GM12874 (cell line): ENCODE measurements around the gene AHNAK.

Source experiments
- TF ChIP-seq, protein P1 (sequence below): IDR thresholded peaks from 2 replicates; pipeline ENCODE4 v1.5.1; 2011; ENCODE audit warnings: low read depth, mild to moderate bottlenecking, control low read depth, low read length, moderate library complexity; ENCODE audit not compliant: insufficient read depth

Gene AHNAK

GRCh38 chr11:62400760-62401159 is 145.8 kb downstream of the AHNAK start:
- TF ChIP-seq, protein P1, sequence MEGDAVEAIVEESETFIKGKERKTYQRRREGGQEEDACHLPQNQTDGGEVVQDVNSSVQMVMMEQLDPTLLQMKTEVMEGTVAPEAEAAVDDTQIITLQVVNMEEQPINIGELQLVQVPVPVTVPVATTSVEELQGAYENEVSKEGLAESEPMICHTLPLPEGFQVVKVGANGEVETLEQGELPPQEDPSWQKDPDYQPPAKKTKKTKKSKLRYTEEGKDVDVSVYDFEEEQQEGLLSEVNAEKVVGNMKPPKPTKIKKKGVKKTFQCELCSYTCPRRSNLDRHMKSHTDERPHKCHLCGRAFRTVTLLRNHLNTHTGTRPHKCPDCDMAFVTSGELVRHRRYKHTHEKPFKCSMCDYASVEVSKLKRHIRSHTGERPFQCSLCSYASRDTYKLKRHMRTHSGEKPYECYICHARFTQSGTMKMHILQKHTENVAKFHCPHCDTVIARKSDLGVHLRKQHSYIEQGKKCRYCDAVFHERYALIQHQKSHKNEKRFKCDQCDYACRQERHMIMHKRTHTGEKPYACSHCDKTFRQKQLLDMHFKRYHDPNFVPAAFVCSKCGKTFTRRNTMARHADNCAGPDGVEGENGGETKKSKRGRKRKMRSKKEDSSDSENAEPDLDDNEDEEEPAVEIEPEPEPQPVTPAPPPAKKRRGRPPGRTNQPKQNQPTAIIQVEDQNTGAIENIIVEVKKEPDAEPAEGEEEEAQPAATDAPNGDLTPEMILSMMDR, result no peak

GRCh38 chr11:62400281-62400680 is 146.3 kb downstream of the AHNAK start:
- TF ChIP-seq, protein P1, result no peak

DNA sequence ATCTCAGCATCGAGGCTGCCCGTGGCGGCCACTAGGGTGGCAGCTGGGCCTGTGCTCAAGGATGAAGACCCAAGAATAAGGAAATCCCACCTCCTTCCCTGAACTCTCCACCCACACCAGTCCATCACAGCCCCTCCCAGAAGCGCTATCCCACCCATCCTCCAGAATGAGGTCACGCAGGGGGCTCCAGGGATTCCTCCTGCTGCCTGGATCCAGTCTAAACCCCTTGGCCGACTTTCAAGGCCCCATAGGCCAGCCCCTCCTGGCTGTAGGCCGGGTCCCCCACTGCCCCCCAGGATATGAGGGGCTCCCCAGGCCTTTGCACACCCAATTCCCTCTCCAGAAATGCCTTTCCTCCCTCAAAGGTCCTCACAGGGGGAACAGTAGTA is 146.7 kb downstream of the AHNAK start:
- TF ChIP-seq, protein P1, result no peak

GRCh38 chr11:62399172-62399877 is 147.3 kb downstream of the AHNAK start:
- TF ChIP-seq, protein P1, result no peak

DNA sequence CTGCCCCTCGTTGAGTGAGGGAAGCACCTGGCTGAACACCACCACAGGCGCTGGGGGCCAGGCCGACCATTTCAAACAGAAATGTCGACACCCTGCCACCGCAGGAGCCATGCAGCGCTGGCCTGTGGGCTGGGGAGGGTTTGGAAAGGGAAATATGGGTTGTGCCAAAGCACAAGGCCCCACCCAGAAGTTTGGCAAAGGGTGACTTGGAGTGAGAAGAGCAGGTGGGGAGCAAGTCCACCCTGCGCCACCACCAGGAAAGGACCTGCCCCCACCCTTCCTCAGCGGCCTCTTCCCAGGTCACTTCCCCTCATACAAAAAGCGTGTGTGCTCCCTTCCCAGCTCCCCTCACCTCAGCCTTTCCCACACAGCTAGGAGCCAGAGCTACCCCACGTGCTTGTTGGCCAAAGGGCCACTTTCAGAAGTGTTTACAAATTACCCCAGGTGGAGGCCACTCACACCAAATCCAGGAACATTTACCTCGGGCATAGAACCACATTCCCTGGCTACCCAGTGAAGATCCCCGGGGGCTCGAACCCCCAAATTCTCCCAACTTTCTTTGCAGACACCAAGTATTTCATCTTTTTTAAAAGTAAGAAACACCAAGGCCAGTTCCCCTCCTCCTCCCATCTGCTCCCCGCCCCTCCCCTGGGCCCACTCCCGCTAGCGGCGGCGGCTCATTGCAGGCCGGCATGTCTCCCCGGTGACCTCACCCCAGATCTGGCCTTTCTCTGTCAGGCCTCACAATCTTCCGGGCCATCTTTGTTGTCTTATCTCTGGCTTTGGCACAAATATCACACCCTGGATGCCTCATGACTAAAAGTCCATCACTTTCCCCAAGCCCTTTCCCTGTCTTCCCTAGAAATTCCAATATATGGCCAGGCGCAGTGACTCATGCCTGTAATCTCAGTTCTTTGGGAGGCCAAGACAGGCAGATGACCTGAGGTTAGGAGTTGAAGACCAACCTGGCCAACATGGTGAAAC is 148.3 kb downstream of the AHNAK start:
- TF ChIP-seq, protein P1, result no peak

- TF ChIP-seq, protein P1, result no peak
These were observed 150.6 kb downstream of the AHNAK start for GRCh38 chr11:62395885-62396551.
